ENCODE results near the gene NGLY1. TPM values are rescaled to one million over a fixed set of nuclear protein-coding genes. Genes with fewer than 3 reads are reported as not detected.

The NGLY1 gene
- total RNA-seq, 6 donors from 2014 or later, result 17.8 to 58.1 (median 32.5) TPM

DNA sequence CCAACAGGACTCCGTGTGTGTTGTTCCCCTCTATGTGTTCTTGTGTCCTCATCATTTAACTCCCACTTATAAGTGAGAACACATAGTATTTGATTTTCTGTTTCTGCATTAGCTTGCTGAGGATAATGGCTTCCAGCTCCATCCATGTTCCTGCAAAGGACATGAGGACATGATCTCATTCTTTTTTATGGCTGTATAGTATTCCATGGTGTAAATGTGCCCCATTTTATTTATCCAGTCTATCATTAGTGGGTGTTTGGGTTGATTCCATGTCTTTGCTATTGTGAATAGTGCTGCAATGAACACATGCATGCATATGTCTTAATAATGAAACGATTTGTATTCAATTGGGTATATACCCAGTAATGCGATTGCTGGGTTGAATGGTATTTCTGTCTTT is 90.0 kb downstream of the NGLY1 start:
- Histone ChIP-seq H3K4me3 (no peak overlapping the region), H3K36me3 (no peaks in the 10 kb centered on the region), H3K27me3 (no peaks in the 10 kb centered on the region), H3K9me3 (no peaks in the 10 kb centered on the region), H3K4me1 (no peaks in the 10 kb centered on the region), H3K27ac (no peak overlapping the region)
- ATAC-seq (ENCODE audit: low FRiP score in 2 of 2) (no peak), DNase-seq (no peak)
- TF ChIP-seq POLR2A (IDR thresholded peaks at IDR 0.05) (no peak), EP300 (IDR thresholded peaks at IDR 0.05) (no peak)
- 64 to 67% methylated on average over 3 of the region's 3 CpGs for WGBS, 2 donors

- no peak overlapping the region for H3K27ac ChIP-seq
- no peaks in the 10 kb centered on the region for H3K36me3 ChIP-seq
- no peaks in the 10 kb centered on the region for H3K27me3 ChIP-seq
- DNase-seq (no peak), ATAC-seq (ENCODE audit: low FRiP score in 2 of 2) (no peak)
- no peak for TF ChIP-seq EP300 (IDR thresholded peaks at IDR 0.05)
- TF ChIP-seq, protein P1, sequence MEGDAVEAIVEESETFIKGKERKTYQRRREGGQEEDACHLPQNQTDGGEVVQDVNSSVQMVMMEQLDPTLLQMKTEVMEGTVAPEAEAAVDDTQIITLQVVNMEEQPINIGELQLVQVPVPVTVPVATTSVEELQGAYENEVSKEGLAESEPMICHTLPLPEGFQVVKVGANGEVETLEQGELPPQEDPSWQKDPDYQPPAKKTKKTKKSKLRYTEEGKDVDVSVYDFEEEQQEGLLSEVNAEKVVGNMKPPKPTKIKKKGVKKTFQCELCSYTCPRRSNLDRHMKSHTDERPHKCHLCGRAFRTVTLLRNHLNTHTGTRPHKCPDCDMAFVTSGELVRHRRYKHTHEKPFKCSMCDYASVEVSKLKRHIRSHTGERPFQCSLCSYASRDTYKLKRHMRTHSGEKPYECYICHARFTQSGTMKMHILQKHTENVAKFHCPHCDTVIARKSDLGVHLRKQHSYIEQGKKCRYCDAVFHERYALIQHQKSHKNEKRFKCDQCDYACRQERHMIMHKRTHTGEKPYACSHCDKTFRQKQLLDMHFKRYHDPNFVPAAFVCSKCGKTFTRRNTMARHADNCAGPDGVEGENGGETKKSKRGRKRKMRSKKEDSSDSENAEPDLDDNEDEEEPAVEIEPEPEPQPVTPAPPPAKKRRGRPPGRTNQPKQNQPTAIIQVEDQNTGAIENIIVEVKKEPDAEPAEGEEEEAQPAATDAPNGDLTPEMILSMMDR (IDR thresholded peaks at IDR 0.05), result no peak
- TF ChIP-seq POLR2AphosphoS5 (IDR thresholded peaks at IDR 0.05), result no peak
- no peak for TF ChIP-seq POLR2A (IDR thresholded peaks at IDR 0.05)
- no peaks in the 10 kb centered on the region for H3K4me1 ChIP-seq
- 74% methylated on average over 1 of the region's 1 CpG for WGBS, 2 donors
- no peak overlapping the region for H3K4me3 ChIP-seq
- H3K9me3 ChIP-seq, result no peaks in the 10 kb centered on the region
These were observed 90.9 kb downstream of the NGLY1 start for GRCh38 chr3:25692341-25692740.

GRCh38 chr3:25690768-25691533 is 92.3 kb downstream of the NGLY1 start:
- H3K4me3 ChIP-seq, result no peak overlapping the region
- no peak overlapping the region for H3K27ac ChIP-seq
- TF ChIP-seq, protein P1 (IDR thresholded peaks at IDR 0.05), result no peak
- TF ChIP-seq EP300 (IDR thresholded peaks at IDR 0.05) (no peak), POLR2AphosphoS5 (IDR thresholded peaks at IDR 0.05) (no peak), POLR2A (IDR thresholded peaks at IDR 0.05) (no peak)
- DNase-seq (no peak), ATAC-seq (ENCODE audit: low FRiP score in 2 of 2) (no peak)
- no peaks in the 10 kb centered on the region for H3K27me3 ChIP-seq
- WGBS, 2 donors, result 85 to 97% methylated on average over 2 of the region's 2 CpGs
- H3K9me3 ChIP-seq, result no peaks in the 10 kb centered on the region
- H3K36me3 ChIP-seq, result no peaks in the 10 kb centered on the region
- no peaks in the 10 kb centered on the region for H3K4me1 ChIP-seq

DNA sequence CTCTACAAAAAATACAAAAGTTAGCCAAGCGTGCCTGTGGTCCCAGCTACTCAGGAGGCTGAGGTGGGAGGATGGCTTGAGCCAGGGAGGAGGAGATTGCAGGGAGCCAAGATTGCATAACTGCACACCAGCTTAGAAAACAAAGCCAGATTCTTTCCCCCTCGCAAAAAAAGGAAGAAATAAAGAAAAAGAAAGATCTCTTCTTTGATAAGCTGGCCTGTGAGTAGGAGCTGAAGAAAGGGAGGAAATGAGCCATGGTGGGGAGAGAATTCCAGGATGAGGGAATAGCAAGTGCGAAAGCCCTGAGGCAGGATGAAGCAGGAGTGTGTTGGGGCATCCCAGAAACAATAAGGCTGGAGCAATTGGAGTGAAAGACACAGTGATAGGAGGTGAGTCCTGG is 94.0 kb downstream of the NGLY1 start:
- 54 to 57% methylated on average over 3 of the region's 3 CpGs for WGBS, 2 donors
- TF ChIP-seq EP300 (IDR thresholded peaks at IDR 0.05), result no peak
- ATAC-seq (ENCODE audit: low FRiP score in 2 of 2), result no peak

DNA sequence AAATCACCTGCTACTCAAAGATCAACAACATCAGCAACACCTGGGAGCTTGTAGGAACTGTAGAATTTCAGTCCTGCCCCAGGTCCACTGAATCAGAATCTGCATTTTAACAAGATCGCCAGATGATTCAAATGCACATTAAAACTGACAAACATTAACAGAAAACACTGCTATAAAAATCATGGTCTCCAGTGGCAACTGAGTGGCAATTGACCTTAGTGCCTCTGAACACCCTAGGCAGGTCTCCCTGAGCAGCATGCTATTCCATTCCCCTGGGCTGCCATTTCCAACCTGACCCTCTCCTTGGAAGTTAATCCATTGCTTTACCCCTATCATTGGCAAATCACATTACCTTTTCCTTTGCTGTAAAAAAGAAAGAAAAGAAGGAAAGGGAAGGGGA is 95.5 kb downstream of the NGLY1 start:
- Histone ChIP-seq H3K27me3 (no peaks in the 10 kb centered on the region), H3K4me3 (no peak overlapping the region), H3K9me3 (no peaks in the 10 kb centered on the region), H3K4me1 (no peaks in the 10 kb centered on the region), H3K27ac (no peak overlapping the region), H3K36me3 (no peaks in the 10 kb centered on the region)
- 94% methylated on average over 1 of the region's 1 CpG for WGBS, 2 donors
- no peak for DNase-seq
- ATAC-seq (ENCODE audit: low FRiP score in 2 of 2), result no peak
- TF ChIP-seq, protein P1 (IDR thresholded peaks at IDR 0.05), result no peak
- TF ChIP-seq POLR2AphosphoS5 (IDR thresholded peaks at IDR 0.05) (no peak), EP300 (IDR thresholded peaks at IDR 0.05) (no peak), POLR2A (IDR thresholded peaks at IDR 0.05) (no peak)

More for the DNA sequence above, 94.0 kb downstream of the NGLY1 start:
- no peaks in the 10 kb centered on the region for H3K27me3 ChIP-seq
- H3K9me3 ChIP-seq, result no peaks in the 10 kb centered on the region
- no peaks in the 10 kb centered on the region for H3K36me3 ChIP-seq
- H3K4me3 ChIP-seq, result no peak overlapping the region
- H3K27ac ChIP-seq, result no peak overlapping the region
- H3K4me1 ChIP-seq, result no peaks in the 10 kb centered on the region
- no peak for DNase-seq

DNA sequence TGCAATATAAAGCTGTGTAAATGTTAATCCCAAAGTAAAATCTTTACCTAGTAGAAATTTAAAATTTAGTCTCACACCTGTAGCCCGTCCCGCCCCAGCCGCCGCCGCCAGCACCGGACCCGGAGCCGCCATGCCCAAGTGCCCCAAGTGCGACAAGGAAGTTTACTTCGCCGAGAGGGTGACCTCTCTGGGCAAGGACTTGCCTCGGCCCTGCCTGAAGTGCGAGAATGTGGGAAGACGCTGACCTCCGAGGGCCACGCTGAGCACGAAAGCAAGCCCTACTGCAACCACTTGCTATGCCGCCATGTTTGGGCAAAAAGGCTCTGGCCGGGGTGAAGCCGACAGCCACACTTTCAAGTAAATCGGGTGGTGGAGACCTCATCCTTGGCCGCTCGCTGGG is 96.5 kb downstream of the NGLY1 start:
- peak in 1 of 2 donors; percentile 80 for DNase-seq
- WGBS, 2 donors, result 95 to 96% methylated on average over 20 to 23 of the region's 23 CpGs
- H3K27ac ChIP-seq, result no peak overlapping the region
- H3K4me3 ChIP-seq, result no peak overlapping the region
- H3K4me1 ChIP-seq, result no peaks in the 10 kb centered on the region
- TF ChIP-seq POLR2AphosphoS5 (IDR thresholded peaks at IDR 0.05) (no peak), POLR2A (IDR thresholded peaks at IDR 0.05) (no peak), EP300 (IDR thresholded peaks at IDR 0.05) (no peak)
- TF ChIP-seq, protein P1 (IDR thresholded peaks at IDR 0.05), result no peak
- ATAC-seq (ENCODE audit: low FRiP score in 2 of 2), result no peak
- no peaks in the 10 kb centered on the region for H3K27me3 ChIP-seq
- no peaks in the 10 kb centered on the region for H3K36me3 ChIP-seq
- H3K9me3 ChIP-seq, result no peaks in the 10 kb centered on the region

Data from upper lobe of left lung (tissue), 6 donors.